GM12801 (cell line): ENCODE results near the gene NHERF1.

ENCODE experiments used
- CTCF ChIP-seq: IDR thresholded peaks from one replicate; pipeline ENCODE4 v1.5.1; 2011; ENCODE audit warnings: control low read depth; ENCODE audit not compliant: insufficient read length; ENCODE audit errors: extremely low read depth

Gene NHERF1

GRCh38 chr17:74776044-74776962 is 27.9 kb downstream of the NHERF1 start, which contains the start of gene NAT9:
TSS of gene NAT9 (minus strand) at chr17:74776345. CDS start at chr17:74775698, 647 bp downstream.
- no peak for TF ChIP-seq CTCF

- TF ChIP-seq CTCF: no peak
Observed at GRCh38 chr17:74776990-74777389, 28.6 kb downstream of the NHERF1 start.

- no peak for TF ChIP-seq CTCF
Observed at GRCh38 chr17:74777901-74778515, 29.6 kb downstream of the NHERF1 start.

GRCh38 chr17:74778960-74779359 is 30.5 kb downstream of the NHERF1 start:
- TF ChIP-seq CTCF: no peak

GRCh38 chr17:74779501-74779900 is 31.1 kb downstream of the NHERF1 start:
- TF ChIP-seq CTCF: no peak

- no peak for TF ChIP-seq CTCF
Observed at GRCh38 chr17:74779948-74780400, 31.5 kb downstream of the NHERF1 start.

- no peak for TF ChIP-seq CTCF
Observed at GRCh38 chr17:74780443-74781238, 32.2 kb downstream of the NHERF1 start.
